HG02885 (cell line): Measurements from ENCODE around the gene CD302.
"Not testable (repeated sequence)": the region's sequence is repeated elsewhere in the genome, so short reads cannot be mapped to it uniquely, and the experiment has no call there.

Source experiments
- ATAC-seq: cut with Tn5 transposase; IDR thresholded peaks from one replicate; pipeline ENCODE4 v1.9.1; 2021; ENCODE audit warnings: mild to moderate bottlenecking; ENCODE audit not compliant: unreplicated experiment, poor library complexity

The CD302 gene

GRCh38 chr2:159755788-159756187 is 42.2 kb downstream of the CD302 start:
- ATAC-seq: no peak

GRCh38 chr2:159755014-159755413 is 43.0 kb downstream of the CD302 start:
- no peak for ATAC-seq

DNA sequence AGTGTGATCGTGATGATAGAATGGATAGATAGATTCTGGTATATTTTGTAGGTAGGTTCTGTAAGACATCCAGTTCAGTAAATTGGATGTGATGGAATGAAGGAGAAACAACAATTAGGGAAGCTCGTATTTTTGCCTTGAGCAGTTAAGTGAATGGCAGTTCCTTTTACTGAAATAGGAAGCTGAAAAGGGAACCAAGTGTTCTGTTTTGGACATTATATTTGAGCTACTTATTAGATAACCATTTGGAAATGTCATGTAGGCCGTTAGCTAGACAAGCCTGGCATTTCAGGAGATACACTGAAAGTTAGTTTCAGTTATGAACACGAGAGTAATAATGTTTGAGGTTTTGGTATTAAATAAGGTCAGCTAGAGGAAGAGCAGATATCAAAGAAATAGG is 44.2 kb downstream of the CD302 start:
- no peak for ATAC-seq

DNA sequence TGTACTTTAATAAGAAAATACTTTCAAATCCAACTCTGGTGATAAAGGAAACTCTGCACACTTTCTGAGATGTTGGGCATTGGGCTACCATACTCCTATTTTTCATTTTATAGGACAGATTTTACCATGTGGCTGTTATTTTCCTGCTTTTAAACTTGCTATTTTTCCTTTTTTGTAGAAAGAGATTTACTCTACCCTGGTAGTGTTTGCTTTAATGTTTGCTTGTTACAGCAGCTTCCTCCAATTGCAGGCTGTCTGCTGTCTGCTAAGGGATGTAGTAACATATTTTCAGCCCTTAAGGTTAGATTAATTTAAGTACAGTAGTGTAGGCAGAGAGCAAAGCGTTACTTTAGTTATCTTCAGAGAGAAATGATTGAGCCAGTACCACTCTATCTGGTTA is 47.1 kb downstream of the CD302 start:
- no peak for ATAC-seq

GRCh38 chr2:159748089-159748488 is 49.9 kb downstream of the CD302 start:
- ATAC-seq: no peak

GRCh38 chr2:159745237-159745636 is 52.8 kb downstream of the CD302 start:
- not testable (repeated sequence) for ATAC-seq

GRCh38 chr2:159744363-159744762 is 53.6 kb downstream of the CD302 start:
- no peak for ATAC-seq

DNA sequence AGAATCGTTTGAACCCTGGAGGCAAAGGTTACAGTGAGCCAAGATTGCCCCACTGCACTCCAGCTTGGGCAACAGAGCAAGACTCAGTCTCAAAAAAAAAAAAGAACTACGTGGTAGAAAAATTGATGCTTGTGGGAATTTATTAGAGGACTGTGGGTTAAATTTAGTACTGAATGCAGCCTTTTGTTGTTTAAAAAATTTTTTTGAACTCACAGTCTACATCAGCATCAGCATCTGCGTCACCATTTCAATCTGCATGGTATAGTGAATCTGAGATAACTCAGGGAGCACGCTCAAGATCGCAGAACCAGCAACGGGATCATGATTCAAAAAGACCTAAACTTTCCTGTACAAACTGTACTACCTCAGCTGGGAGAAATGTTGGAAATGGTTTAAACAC is 55.2 kb downstream of the CD302 start:
- ATAC-seq: no peak

GRCh38 chr2:159738509-159739390 is 59.3 kb downstream of the CD302 start:
- ATAC-seq: no peak

DNA sequence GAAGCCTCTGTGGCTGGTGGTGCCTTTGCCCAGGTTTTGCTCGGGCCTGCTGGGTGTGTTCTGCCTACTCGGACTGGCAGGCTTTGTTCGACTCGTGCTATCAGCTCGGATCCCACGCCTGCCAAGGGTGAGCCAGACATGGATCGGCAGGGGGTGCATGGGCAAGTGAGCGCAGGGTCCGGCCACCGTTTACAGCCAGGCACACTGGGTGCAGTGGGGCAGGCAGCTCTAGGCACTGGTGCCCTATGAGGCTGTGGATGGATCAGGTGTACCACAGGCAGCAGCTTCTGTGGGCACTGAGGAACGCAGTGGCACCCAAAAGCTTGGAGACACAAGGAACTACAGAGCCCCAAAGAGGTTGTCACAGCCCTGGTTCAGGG is 60.1 kb downstream of the CD302 start:
- no peak for ATAC-seq

- ATAC-seq: no peak
Observed at GRCh38 chr2:159737292-159737916, 60.6 kb downstream of the CD302 start.

DNA sequence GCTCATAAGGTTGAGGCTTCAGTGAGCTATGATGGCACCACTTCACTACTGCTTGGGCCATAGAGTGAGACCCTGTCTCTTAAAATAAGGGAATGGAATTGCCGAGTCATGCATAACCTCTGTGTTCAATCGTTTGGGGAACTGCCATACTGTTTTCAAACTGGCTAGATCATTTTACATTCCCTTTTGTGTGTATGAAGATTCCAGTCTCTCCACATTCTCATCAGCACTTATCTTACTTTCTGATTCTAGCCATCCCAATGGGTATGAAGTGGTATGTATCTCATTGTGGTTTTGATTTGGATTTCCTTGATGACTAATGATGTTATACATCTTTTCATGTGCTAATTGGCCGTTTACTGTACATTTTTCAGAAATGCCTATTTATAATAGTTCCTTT is 62.0 kb downstream of the CD302 start:
- no peak for ATAC-seq

GRCh38 chr2:159735648-159736047 is 62.4 kb downstream of the CD302 start:
- no peak for ATAC-seq

GRCh38 chr2:159728629-159729028 is 69.4 kb downstream of the CD302 start:
- no peak for ATAC-seq

DNA sequence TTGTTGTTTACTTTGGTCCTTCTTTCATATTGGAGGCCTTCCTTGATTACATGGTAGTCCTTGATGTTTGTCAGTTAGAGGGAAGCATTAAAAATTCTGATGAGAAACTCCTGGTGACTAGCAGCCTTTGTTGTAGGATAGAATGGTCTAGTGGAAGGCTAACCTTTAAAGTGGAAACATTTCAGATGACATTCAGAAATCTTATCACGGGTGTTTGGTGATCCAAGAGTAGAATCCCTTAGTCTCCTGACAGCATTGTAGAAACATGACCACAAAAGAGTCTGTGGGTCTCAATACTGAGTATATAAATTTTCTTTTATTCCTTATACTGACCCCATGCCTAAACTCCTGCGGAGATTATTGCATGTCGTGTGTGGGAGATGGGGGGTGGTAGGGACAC is 72.3 kb downstream of the CD302 start:
- no peak for ATAC-seq

- not testable (repeated sequence) for ATAC-seq
Observed at GRCh38 chr2:159724795-159725572, 73.0 kb downstream of the CD302 start.

DNA sequence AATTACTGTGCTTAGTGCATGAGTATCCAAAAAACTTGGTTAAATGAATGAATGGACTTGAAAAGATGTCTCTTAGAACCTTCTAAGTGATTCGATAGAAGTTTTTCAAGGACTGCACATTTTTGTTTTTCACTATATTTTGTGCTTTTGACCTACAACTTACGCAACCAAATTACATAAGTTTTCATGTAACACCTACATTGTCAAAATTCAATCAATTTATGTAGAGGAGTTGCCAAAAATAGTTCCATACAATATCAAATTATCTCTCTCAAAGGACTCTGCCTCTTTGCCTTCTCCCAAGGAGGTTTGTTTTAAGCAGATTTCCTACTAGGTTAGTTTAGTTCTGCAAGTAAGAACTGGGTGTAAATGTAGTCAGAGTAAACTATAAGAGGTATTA is 75.4 kb downstream of the CD302 start:
- ATAC-seq: no peak

DNA sequence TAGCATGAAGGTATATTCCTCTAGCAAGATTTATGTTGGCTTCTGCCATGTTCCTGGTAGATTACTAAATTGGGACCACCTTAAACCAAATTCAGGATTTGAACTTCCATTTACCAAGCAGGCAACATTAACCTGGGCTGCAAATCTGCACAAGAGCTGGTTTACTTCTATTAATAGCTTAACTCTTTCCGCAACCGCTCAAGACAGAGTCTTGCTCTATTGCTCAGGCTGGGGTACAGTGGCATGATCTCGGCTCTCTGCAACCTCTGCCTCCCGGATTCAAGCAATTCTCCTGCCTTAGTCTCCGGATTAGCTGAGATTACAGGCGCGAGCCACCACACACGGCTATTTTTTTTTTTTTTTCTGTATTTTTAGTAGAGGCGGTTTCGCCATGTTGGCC is 77.3 kb downstream of the CD302 start:
- no peak for ATAC-seq
